ENCODE data around the gene RPS14.

DNA sequence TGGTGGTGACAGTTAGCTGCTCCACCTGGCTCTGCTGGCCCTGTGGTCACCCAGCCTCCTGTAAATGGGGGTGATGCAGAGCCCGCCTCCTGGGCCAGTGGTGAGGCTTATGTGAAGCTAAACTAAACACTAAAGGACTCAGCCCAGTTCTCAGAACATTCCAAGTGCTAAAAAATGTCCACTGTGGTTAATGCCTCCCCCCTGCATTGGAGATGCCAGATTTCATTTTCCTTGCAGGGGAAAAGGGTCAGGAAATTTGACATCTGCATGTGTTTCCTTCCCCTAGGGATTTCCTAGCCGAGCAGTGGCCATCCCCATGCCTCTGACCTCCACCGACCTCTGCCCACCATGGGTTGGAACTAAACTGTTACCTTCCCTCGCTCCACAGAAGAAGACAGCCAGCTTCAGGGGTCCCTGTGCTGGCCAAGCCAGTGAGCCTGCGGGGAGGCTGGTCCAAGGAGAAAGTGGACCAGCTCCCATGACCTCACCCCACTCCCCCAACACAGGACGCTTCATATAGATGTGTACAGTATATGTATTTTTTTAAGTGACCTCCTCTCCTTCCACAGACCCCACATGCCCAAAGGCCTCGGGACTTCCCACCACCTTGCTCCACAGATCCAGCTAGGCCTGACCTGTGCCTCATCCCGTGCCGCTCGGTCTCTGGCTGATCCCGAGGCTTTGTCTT lies 49.9 kb downstream of the RPS14 start:
- TF ChIP-seq, protein P1, sequence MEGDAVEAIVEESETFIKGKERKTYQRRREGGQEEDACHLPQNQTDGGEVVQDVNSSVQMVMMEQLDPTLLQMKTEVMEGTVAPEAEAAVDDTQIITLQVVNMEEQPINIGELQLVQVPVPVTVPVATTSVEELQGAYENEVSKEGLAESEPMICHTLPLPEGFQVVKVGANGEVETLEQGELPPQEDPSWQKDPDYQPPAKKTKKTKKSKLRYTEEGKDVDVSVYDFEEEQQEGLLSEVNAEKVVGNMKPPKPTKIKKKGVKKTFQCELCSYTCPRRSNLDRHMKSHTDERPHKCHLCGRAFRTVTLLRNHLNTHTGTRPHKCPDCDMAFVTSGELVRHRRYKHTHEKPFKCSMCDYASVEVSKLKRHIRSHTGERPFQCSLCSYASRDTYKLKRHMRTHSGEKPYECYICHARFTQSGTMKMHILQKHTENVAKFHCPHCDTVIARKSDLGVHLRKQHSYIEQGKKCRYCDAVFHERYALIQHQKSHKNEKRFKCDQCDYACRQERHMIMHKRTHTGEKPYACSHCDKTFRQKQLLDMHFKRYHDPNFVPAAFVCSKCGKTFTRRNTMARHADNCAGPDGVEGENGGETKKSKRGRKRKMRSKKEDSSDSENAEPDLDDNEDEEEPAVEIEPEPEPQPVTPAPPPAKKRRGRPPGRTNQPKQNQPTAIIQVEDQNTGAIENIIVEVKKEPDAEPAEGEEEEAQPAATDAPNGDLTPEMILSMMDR (IDR thresholded peaks at IDR 0.05; ENCODE audit: poor library complexity, severe bottlenecking): no peak
- TF ChIP-seq EZH2 (IDR thresholded peaks at IDR 0.05; ENCODE audit: borderline replicate concordance, insufficient read depth, low read length, poor library complexity, severe bottlenecking) (no peak), POLR2AphosphoS5 (IDR thresholded peaks at IDR 0.05) (no peak), EP300 (conservative IDR thresholded peaks at IDR 0.05; ENCODE audit: poor library complexity, severe bottlenecking) (no peak), RAD21 (conservative IDR thresholded peaks at IDR 0.05) (no peak), TAF1 (IDR thresholded peaks at IDR 0.05; ENCODE audit: low read depth) (no peak), MXI1 (conservative IDR thresholded peaks at IDR 0.05; ENCODE audit: poor library complexity, severe bottlenecking) (no peak), SMC3 (conservative IDR thresholded peaks at IDR 0.05; ENCODE audit: poor library complexity) (no peak)
- TF ChIP-seq, protein P2, sequence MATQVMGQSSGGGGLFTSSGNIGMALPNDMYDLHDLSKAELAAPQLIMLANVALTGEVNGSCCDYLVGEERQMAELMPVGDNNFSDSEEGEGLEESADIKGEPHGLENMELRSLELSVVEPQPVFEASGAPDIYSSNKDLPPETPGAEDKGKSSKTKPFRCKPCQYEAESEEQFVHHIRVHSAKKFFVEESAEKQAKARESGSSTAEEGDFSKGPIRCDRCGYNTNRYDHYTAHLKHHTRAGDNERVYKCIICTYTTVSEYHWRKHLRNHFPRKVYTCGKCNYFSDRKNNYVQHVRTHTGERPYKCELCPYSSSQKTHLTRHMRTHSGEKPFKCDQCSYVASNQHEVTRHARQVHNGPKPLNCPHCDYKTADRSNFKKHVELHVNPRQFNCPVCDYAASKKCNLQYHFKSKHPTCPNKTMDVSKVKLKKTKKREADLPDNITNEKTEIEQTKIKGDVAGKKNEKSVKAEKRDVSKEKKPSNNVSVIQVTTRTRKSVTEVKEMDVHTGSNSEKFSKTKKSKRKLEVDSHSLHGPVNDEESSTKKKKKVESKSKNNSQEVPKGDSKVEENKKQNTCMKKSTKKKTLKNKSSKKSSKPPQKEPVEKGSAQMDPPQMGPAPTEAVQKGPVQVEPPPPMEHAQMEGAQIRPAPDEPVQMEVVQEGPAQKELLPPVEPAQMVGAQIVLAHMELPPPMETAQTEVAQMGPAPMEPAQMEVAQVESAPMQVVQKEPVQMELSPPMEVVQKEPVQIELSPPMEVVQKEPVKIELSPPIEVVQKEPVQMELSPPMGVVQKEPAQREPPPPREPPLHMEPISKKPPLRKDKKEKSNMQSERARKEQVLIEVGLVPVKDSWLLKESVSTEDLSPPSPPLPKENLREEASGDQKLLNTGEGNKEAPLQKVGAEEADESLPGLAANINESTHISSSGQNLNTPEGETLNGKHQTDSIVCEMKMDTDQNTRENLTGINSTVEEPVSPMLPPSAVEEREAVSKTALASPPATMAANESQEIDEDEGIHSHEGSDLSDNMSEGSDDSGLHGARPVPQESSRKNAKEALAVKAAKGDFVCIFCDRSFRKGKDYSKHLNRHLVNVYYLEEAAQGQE (IDR thresholded peaks at IDR 0.05; ENCODE audit: borderline replicate concordance): no peak

Data from neural cell (in vitro differentiated cells).